NOMO-1 treated with dmso at 0.1 percent for 144 hours (cell line): ENCODE results near the gene CTDP1.
"Not testable (repeated sequence)": the region's sequence is repeated elsewhere in the genome, so short reads cannot be mapped to it uniquely, and the experiment has no call there.

Experiments used
- DNase-seq: peaks from one replicate; lab custom pipeline; 2025; ENCODE audit not compliant: unreplicated experiment; lab: John Stamatoyannopoulos, UW

The CTDP1 gene

DNA sequence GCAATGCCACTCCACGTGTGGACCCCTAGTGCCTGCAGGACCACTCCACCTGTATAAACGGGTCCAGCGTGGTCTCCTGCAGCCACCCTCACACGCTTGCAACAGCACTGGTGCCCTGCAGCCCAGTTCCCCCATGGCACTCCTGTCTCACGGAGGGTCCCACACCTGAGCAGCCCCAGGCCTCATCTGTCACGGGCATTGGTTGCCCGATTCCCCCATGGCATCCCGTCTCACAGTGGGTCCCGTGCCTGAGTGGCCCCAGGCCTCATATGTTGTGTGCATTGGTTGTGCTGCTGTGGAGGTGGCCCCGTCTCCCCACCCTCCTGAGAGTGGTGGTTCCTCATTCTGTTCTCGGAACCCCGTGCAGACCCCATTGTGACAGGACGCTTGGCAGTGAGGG is 43.4 kb downstream of the CTDP1 start:
- no peak for DNase-seq

DNA sequence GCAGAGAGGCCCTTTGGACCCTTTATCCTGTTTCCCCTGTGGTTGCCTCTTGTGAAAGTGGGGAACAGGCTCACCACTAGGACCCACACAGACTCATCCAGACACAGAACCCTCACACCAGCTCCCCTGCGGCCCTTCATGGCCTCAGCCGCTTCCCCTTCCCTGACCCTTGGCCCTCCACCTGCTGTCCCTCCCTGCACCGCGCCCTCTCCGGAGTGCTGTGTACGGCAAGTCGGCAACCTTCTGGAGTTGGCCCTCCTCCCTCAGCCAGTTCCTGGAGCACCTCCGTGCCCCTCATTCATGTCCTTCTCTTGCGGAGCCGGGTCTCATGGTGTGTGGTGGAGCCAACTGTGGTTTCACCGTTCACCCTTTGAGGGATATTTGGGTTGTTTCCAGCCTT is 44.0 kb downstream of the CTDP1 start:
- DNase-seq, result no peak

DNA sequence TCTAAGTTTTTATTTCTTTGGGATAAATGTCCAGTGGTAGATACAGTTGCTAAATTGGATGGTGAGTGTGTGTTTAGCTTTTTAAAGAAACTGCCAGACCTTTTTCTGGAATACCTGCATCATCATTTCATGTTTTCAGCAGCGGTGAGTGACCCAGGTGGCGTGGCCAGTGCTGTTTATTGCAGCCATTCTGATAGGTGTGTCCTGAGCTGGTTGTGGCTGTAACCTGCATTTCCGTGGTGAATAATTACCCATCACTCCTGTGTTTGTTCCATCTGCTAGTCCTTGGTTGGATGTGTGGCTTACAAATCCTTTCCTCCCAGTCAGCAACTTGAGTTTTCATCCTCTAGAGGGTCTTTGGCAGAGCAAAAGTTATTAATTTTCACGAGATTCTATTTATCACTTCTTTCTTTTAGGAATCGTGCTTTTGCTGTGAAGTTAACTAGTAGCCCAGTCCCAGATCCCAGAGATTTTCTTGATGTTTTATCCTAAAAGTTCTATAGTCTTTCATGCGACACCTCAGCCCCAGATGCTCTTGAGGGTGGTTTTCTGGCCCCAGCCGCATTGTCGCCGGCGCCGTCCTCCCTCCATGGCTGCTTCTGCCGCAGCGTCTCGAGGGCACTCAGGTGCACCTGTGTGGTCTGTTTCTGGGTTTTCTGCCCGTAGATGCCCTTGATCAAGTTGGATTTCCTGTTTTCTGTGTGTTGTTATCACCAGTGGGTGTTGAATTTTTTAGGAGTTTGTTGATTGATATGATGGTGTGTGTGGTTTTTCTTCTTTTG is 44.9 kb downstream of the CTDP1 start:
- DNase-seq, result no peak

DNA sequence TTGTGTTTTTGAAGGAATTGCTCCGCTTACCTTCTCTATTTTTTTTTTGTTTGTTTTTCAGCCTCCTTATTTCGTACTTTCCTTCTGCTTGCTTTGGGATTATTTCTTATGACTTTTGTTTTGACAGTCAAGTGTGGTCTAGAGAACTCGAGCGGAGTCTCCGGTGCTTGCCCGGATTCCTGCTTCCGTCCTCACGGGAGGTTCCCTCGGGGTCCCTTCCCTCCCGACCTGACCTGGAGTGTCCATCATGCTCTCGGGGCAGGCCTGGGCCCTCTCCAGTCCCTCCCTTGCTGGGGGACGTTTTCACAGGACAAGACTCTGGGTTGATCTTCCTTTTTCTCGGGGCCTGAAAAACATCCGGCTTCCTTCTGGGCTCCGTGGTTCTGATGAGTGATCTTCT is 45.9 kb downstream of the CTDP1 start:
- no peak for DNase-seq

DNA sequence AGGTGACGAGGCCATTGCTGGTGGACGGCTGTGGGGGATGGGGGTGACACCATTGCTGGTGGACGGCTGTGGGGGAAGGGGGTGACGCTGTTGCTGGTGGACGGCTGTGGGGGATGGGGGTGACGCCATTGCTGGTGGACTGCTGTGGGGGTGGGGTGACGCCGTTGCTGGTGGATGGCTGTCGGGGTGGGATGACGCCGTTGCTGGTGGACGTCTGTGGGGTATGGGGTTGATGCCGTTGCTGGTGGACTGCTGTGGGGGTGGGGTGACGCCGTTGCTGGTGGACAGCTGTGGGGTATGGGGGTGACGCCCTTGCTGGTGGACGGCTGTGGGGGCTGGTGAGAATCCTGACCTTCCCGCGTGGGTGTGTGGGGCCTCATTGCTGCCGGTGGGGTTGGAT is 47.1 kb downstream of the CTDP1 start:
- no peak for DNase-seq

DNA sequence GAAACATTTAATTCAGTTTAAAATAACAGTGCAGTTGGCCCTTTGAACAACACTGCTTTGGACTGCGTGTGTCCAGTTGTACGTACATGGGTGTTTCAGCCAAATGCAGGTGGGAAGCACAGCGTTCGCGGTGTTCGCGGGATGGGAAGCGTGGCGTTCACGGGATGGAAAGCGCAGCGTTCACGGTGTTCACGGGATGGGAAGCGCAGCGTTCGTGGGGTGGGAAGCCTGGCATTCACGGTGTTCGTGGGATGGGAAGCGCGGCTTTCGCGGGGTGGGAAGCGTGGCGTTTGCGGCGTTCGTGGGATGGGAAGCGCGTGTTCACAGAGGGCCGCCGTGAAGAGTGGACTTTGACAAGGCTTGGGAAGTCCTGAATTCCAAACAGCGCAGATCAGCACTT is 47.6 kb downstream of the CTDP1 start:
- no peak for DNase-seq

DNA sequence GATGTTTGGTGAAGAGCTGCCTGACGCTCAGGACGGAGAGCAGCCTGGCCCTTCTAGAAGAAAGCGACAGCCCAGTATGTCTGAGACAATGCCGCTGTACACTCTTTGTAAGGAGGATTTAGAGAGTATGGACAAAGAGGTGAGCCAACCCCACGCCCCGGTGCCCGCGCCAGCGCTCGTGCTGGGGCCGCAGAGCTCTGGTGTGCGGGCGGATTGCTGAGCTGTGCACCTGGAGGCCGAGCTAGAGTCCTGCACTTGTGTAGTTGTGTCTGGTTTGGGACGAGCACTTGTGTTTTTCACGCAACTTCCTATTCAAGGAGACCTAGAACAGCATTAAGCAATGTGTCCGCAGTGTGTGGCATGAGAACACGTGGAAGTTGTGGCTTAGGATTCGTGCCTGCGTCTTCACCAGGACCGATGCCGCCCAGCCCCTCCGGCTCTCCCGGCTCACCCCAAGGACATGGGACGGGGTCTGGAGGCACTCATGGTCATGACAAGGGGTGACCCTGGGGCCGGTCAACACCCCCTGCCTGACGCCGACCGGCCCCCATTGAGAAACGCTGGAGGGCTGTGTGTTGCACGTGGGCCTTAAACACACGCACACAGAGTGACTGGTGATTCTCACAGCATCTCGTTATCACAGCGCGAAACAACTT is 49.5 kb downstream of the CTDP1 start:
- no peak for DNase-seq

DNA sequence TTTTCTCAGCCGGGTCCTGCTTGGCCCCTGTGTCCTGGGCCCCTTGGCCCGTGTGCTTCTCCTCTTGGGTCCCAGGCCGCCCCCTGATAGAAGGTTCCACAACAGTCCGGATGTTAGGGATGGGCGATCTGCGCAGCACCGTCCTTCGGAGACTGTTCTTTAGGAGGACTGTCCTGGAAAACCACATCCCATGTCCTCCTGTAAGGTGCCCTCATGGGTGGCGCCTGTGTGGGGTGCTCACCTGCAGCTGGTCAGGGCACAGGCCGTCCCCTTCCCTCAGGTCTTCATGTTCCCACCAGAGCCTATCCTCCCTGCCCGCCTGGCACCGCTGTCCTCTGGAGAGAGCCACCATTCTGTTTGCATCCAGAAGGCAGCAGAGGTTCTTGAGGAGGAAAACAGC is 50.0 kb downstream of the CTDP1 start:
- DNase-seq, result no peak

DNA sequence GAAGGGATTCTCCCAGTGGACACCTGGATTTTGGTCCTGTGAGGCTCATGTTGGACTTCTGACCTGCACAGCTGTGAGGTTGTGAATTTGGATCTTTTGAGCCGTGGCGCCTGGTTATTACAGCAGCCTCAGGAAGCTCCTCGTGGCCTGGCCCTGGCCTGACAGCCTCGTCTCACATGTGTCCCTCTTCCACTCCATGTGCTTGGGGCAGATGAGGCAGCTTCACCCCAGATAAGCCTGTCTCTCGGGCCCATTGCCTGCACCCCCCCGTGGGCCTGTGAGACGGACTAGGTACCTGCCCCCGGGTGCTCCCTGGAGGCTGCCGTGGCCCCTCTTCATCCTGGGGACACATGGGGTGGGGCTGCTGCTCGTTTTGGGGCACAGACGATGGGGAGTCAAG is 51.2 kb downstream of the CTDP1 start:
- DNase-seq, result no peak

DNA sequence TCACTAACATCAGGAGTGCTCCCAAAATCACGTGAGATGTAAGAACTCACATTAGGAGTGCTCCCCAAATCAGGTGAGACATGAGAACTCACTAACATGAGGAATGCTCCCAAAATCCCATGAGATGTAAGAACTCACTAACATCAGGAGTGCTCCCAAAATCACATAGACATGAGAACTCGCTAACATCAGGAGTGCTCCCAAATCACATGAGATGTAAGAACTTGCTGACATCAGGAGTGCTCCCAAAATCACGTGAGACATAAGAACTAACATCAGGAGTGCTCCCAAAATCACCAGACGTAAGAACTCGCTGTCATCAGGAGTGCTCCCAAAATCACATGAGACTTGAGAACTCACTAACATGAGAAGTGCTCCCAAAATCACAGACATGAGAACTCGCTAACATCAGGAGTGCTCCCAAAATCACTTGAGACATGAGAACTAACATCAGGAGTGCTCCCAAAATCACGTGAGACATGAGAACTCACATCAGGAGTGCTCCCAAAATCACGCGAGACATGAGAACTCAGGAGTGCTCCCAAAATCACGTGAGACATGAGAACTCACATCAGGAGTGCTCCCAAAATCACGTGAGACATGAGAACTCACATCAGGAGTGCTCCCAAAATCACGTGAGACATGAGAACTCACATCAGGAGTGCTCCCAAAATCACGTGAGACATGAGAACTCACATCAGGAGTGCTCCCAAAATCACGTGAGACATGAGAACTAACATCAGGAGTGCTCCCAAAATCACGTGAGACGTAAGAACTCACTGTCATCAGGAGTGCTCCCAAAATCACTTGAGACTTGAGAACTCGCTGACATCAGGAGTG is 52.5 kb downstream of the CTDP1 start:
- DNase-seq, result not testable (repeated sequence)

DNA sequence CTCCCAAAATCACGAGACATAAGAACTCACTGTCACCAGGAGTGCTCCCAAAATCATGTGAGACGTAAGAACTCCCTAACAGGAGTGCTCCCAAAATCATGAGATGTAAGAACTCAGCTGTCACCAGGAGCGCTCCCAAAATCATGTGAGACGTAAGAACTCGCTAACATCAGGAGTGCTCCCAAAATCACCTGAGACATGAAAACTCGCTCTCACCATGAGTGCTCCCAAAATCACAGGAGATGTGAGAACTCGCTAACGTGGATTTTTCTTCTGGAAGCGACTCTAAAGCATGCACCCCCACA is 53.1 kb downstream of the CTDP1 start:
- DNase-seq, result no peak

DNA sequence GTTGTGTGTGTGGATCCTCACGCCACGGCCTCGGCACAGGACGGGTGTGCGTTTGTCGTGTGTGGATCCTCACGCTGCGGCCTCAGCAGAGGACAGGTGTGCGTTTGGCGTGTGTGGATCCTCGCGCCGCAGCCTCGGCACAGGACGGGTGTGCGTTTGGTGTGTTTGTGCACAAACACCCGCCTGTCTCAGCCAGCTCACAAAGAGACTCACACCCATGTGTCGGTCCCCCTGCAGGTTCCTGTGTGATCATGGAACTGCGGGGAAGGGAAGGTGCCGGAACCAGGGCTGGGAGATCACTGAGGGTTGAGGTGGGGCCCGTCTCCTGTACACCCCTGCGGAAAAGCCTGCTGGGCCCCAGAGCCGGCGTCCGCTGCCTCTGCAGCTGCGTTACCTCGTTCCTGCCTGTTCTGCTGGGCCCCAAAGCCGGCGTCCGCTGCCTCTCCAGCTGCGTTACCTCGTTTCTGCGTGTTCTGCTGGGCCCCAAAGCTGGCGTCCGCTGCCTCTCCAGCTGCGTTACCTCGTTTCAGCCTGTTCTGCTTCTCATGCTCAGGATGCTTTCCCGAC is 53.6 kb downstream of the CTDP1 start:
- no peak for DNase-seq

DNA sequence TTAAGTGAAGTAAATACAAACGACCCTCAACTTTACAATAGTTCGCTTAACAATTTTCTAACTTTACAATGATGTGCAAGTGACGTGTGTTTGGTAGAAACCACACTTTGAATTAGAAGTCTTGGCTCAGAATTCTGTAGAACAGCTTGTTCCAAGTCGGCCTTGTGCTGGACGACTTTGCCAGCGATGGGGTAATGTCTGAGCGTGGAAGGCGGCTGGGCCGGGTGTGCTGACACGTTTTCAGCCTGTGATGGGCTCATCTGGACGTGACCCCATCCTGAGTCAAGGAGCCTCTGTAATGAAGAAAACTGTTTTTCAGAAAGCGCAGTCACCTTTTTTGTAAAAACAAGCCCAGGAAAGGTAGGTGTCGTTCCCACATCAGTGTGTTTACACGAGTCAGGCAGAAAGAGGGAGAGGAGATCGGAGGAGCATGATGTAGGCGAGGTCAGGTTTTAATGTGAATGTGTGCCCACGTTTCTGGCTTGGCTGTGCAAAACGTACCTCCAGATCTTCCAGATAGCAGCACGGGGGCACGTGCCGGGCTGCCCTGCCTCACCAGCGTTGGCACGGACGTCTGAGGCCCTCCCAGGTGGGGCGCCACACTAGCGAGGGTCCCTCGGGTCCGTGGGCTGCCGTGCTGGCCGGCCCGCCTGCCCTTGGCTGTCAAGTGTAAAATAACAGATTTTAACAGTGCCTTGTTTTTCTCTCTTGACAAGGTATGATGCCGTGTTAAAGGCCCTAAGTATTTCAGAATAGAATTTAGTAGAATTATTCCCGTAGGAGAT is 54.6 kb downstream of the CTDP1 start:
- no peak for DNase-seq

DNA sequence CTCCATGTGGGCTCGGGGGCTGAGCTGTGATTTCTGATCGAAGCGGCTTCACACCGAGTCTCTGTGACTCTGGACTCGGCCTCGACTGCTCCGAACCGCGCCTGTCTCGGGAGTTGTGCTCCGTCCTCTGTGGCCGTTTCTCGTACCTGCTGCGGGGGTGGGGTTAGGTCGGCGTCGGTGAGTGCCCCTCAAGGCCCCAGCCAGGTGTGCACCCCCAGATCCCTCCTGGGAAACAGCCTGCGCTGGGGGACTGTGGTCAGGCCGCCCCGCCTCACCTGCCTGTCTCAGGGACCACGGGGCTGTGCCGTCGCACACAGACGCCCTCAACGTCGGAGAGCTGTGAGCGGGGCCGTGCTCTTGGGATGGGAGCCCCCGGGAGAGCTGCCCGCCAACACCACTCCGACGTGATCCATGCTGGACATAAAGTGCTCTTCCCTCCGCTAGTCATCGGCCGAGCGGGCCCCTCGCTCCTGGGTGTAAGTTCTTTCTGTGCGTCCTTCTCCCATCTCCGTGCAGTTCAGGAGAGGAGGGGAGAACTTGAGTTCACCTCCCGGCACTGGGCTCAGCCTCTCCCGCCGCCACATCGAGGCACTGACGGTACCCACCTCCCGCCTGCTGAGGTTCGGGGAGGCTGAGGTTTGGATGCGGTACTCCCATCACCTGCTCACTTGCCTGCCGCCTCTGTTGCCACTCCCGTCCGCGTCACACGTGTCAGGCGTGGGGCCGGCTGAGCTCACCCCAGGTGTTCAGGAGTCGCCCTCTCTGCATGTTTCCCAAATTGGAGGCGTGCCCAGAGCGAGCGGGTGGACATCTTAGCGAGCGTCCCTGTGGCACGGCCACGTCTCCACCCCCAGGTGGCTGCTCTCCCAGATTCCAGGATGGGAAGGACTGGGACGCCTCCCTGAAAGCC is 55.7 kb downstream of the CTDP1 start:
- DNase-seq, result no peak

DNA sequence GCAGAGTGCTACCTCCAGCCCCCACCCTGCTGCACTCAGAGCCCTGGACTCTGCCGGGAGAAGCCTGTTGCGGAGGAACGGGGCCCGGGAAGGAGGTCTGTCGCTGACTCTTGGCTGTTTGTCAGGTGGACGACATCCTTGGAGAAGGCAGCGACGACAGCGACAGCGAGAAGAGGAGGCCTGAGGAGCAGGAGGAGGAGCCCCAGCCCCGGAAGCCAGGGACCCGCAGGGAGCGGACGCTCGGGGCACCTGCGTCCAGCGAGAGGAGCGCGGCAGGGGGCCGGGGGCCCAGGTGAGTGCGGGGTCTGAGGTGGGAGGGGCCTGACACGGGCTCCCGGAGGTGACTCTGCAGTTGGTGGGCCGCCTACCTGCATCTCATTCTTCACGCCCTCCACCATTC is 56.6 kb downstream of the CTDP1 start:
- DNase-seq, result no peak

DNA sequence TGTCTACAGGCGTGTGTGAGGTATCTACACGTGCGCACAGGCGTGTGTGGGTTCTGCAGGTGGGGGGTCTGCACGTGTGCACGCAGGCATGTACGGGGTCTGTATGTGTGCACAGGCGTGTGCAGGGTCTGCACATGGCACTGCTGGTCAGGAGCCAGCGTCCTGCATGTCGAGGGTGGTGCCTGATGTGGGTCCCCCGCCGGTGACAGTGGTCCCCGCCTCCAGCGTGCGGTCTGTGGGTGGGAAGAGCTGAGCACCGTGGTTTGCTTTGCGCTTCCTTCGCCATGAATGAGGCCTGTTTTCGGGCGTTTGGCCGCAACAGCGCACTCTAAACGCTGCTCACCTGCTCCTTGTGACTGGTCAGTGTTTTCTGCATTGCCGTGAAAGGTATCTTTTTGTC is 57.2 kb downstream of the CTDP1 start:
- no peak for DNase-seq

DNA sequence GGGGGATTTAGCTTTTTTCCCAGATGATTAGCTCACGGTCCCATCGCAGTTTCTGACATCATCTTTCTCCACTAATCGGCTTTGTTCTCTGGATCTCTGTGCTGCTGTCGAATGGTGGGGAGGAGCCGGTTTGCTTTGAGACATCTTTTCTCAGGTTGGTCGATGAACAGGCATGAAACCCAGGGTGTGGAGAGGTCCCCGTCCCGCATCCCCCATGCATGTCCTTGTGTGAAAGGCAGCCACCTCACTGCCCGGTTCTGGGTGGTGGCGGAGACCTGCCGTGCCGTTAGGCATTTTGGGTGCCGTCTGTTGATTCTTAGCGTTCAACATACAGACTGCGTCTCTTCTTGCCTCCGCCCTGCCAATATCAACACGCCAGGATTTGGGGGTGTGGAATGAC is 57.8 kb downstream of the CTDP1 start:
- no peak for DNase-seq

DNA sequence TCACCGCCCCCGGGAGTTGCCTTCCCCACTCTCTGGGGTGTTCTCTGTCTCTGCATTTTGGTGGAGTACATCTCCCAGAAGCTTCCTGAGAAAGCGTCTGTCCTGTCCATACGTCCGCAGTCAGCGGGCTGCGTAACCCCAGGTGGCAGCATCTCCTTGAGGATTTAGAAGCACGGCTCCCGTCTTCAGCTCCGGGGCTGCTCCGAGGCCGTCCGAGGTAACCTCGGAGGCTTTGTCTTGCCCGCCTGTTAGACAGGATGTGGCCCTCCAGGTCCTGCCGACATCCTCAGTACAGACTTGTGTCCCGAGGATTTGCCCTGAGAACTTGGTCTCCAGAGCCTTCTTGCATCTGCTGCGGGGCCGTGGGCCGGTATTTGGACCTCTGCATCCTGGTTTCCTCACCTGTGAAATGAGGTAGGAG is 58.4 kb downstream of the CTDP1 start:
- no peak for DNase-seq

DNA sequence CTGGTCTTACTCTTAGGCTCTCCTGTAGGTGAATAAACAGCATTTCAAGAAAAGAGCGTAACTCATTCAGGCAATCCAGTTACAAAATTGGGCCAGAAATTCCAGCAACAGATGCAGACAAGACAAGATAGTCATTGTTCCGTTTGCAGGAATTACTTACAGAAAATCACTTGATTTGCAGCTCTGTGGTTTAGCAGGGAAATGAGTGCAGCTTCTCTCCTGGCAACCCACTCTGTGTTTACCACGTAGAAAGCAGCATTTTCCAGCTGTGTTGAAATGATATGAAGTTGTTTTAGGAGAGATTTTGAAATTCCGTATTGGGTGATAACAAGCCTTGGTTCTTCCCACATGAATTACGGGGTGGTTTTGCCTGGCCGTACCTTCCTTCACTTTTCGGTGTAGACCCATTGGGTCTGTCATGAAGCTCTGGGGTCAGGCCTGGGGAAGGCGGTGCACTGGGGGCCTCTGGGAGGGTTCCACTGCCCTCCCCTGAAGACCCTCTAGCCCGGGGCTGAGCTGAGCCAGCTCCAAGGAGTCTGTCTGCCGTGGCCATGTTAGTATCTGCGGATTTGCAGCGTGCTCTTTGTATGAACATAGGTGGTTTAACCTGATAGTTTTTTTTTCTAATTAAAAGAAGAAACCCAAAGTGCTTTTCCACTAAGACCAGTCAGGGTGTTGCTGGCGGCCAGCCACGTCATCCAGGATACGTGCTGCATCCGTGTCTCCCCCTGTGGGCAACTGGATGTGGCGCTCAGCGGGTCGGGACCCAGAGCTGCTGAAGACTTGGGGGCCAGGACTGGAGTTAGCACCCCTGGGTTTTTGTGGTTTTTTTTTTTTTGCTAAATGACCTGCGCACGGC is 59.2 kb downstream of the CTDP1 start:
- no peak for DNase-seq
